Cortex of kidney (tissue), 1 donor: Measurements from ENCODE around the gene PIGB.
"Not testable (repeated sequence)": the region's sequence is repeated elsewhere in the genome, so short reads cannot be mapped to it uniquely, and the experiment has no call there.

Source experiments
- DNase-seq: peaks from one replicate; lab custom pipeline; 2025; lab: John Stamatoyannopoulos, UW

PIGB gene

GRCh38 chr15:55379095-55379494 is 60.1 kb downstream of the PIGB start:
- no peak for DNase-seq

DNA sequence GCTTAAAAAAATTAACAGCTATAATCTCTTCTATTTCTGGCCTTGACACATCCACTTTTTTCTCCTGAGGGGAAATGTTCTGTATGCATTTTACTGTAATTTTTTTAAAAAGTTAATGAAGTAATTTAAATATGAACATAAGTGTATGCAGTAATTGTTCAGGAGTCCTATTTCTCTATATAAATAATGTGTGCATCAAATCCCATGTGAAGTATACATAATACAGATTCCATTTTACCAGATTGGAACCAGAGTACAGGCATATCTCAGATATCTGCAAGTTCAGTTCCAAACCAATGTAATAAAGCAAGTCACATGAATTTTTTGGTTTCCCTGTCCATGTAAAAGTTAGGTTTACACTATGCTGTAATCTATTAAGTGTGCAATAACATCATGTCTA is 62.6 kb downstream of the PIGB start:
- DNase-seq = no peak

DNA sequence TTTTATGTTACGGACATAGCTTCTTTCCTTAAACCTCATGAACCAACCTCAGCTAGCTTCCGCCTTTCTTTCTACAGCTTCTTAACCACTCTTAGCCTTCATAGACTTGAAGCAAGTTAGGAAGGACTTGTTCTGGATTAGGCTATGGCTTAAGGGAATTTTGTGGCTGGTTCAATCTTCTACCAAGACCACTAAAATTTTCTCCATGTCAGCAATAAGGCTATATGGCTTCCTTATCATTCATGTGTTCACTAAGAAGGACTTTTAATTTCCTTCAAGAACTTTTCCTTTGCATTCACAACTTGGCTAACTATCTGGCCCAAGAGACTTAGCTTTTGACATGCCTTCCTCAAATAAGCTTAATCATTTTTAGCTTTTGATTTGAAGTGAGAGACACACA is 64.7 kb downstream of the PIGB start:
- no peak for DNase-seq

- no peak for DNase-seq
These were observed 68.0 kb downstream of the PIGB start for GRCh38 chr15:55387027-55387426.

GRCh38 chr15:55389264-55389607 is 70.2 kb downstream of the PIGB start:
- no peak for DNase-seq

GRCh38 chr15:55394694-55395093 is 75.7 kb downstream of the PIGB start:
- no peak for DNase-seq

GRCh38 chr15:55398243-55398642 is 79.2 kb downstream of the PIGB start:
- no peak for DNase-seq

GRCh38 chr15:55400050-55400449 is 81.0 kb downstream of the PIGB start:
- not testable (repeated sequence) for DNase-seq

- no peak for DNase-seq
These were observed 82.8 kb downstream of the PIGB start for GRCh38 chr15:55401786-55402246.

GRCh38 chr15:55402707-55403106 is 83.7 kb downstream of the PIGB start:
- no peak for DNase-seq

DNA sequence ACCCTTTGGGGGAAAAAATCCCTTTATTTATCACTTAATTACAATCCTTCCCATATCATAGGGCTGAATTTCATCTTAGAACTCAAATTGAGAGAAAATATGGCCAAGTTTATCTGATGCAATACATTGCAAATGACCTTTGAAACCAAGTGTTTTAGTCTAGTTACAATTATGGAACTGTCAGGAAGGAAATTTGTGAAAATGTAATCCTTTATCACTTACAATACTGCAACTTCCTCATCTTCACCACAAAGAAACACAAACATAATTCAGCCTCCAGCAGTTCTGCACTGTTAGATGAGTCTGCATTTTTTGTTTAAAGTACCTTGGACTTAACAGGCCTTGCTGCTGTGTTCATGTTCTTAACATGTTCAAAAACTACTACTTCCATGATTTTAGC is 84.5 kb downstream of the PIGB start:
- no peak for DNase-seq
